ENCODE results near the gene MRM1. TPM values are rescaled to one million over a fixed set of nuclear protein-coding genes. Genes with fewer than 3 reads are reported as not detected.

The MRM1 gene
- total RNA-seq, 4 donors from 2014 or later: 9.5 to 20.9 (median 11.5) TPM

DNA sequence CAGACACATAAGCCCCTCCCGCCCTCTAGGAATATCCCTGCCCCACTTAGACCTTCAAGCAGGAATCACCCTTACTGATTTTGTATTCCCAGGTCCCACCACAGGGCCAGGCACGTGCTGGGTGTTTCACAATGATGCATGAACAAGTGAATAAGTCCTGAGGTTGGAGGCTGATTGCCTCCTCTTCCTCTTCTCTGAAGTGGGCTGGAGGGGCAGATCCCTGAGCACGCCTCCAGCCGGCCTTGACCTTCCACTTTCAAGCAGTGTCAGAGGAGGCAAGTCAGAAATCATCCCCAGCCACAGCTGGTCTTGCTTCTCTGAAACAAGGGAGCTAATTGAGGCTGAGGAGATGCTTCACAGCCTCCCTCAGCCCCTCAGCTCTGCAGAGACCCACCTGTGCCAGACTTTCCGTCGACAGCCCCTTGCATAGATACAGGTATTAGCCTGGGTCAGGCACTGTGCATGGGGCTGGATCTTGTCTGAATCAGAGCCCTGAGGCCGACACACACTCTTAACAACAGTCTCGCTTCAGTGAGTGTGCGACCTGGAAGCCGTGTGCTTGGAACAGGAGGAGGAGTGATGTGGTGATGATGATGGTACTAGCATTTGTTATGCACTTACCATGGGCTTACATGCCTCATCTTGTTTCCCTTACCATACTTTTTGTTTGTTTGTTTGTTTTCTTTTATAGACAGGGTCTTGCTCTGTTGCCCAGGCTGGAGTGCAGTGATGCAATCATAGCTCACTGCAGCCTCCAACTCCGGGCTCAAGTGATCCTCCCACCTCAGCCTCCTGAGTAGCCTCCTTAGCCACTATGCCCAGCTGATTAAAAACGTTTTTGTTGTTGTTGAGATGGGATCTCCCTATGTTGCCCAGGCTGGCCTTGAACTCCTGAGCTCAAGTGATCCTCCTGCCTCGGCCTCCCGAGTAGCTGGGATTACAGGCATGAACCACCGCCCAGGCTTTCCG is 15.0 kb downstream of the MRM1 start:
- Histone ChIP-seq H3K27ac (no peak overlapping the region), H3K36me3 (no peaks in the 10 kb centered on the region), H3K4me3 (no peak overlapping the region), H3K4me1 (no peaks in the 10 kb centered on the region), H3K27me3 (peaks cover 22% of the 10 kb centered on the region), H3K9me3 (no peaks in the 10 kb centered on the region)
- no peak for DNase-seq
- 85% methylated on average over 16 of the region's 16 CpGs; no CpG with 5 or more reads in 1 of the 2 donors for WGBS, 2 donors (ENCODE audit: low coverage in 1 of 2)
- in situ Hi-C loops (cut with MboI; ENCODE audit: low pct_ligation_motif_present in 1 of 4, low pct_unique_long_range_greater_than_20kb in 1 of 4, low sequenced_read_pairs in 3 of 4): loop anchor here in 2 of 4 donors (10.0 to 25.0 kb wide), 3 partner anchors 438 to 771 kb away; partner anchors contain the start of gene C17orf78 (in 2 of the 2)
- TF ChIP-seq, protein P1, sequence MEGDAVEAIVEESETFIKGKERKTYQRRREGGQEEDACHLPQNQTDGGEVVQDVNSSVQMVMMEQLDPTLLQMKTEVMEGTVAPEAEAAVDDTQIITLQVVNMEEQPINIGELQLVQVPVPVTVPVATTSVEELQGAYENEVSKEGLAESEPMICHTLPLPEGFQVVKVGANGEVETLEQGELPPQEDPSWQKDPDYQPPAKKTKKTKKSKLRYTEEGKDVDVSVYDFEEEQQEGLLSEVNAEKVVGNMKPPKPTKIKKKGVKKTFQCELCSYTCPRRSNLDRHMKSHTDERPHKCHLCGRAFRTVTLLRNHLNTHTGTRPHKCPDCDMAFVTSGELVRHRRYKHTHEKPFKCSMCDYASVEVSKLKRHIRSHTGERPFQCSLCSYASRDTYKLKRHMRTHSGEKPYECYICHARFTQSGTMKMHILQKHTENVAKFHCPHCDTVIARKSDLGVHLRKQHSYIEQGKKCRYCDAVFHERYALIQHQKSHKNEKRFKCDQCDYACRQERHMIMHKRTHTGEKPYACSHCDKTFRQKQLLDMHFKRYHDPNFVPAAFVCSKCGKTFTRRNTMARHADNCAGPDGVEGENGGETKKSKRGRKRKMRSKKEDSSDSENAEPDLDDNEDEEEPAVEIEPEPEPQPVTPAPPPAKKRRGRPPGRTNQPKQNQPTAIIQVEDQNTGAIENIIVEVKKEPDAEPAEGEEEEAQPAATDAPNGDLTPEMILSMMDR (IDR thresholded peaks at IDR 0.05): no peak
- TF ChIP-seq EP300 (IDR thresholded peaks at IDR 0.05; ENCODE audit: low read depth) (no peak), POLR2A (IDR thresholded peaks at IDR 0.05) (no peak), POLR2AphosphoS5 (IDR thresholded peaks at IDR 0.05) (no peak)
- intact Hi-C loops (cut with DNase I; ENCODE audit: low total_unique reads): no loop called here

DNA sequence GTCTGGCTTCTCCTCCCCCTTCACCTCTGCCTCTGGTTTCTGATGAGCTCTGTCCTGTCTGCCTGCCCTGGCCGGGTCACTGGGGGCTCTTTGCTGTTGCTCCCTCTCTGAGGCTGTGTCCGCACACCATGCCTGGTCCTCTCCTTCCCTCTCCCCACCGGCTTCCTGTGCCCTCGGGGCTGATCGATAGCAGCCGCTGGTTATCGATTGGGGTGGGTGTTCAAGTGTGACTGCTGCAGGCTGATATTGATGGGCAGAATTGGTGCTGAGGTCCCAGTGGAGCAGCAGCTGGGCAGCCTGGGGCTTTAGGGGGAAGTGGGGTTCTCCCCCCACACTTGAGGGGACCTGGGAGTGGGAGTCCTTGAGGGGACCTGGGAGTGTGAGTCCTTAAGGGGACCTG is 16.4 kb downstream of the MRM1 start:
- DNase-seq: no peak
- Histone ChIP-seq H3K9me3 (no peaks in the 10 kb centered on the region), H3K27me3 (peaks cover 22% of the 10 kb centered on the region), H3K4me1 (no peaks in the 10 kb centered on the region), H3K4me3 (no peak overlapping the region), H3K36me3 (no peaks in the 10 kb centered on the region), H3K27ac (no peak overlapping the region)
- intact Hi-C loops (cut with DNase I; ENCODE audit: low total_unique reads): no loop called here
- 83% methylated on average over 7 of the region's 7 CpGs; no CpG with 5 or more reads in 1 of the 2 donors for WGBS, 2 donors (ENCODE audit: low coverage in 1 of 2)
- TF ChIP-seq POLR2AphosphoS5 (IDR thresholded peaks at IDR 0.05): no peak
- TF ChIP-seq, protein P1 (IDR thresholded peaks at IDR 0.05): no peak
- TF ChIP-seq EP300 (IDR thresholded peaks at IDR 0.05; ENCODE audit: low read depth): no peak
- TF ChIP-seq POLR2A (IDR thresholded peaks at IDR 0.05): no peak
- in situ Hi-C loops (cut with MboI; ENCODE audit: low pct_ligation_motif_present in 1 of 4, low pct_unique_long_range_greater_than_20kb in 1 of 4, low sequenced_read_pairs in 3 of 4): loop anchor here in 2 of 4 donors (10.0 to 25.0 kb wide), 3 partner anchors 437 to 770 kb away; partner anchors contain the start of gene C17orf78 (in 2 of the 2)

DNA sequence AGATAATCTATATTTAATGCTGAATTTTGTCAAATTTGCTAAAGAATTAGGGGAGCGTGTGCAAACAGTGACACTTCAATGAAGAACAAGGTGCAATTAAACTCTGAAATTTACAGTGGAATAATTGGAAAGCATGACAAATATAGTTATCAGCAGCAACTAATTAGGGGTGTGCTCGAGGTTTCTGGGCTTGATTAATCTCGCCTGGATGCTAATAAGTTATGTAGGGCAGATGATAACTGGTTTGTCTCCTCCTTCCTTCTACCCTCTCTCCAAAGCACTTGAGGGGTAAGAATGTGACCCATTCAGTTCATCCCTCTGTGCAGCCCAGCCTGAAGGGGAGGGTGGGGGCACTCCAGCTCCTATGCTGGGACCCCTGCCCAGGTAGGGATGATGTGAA is 21.9 kb downstream of the MRM1 start:
- no peaks in the 10 kb centered on the region for H3K36me3 ChIP-seq
- in situ Hi-C loops (cut with MboI; ENCODE audit: low pct_ligation_motif_present in 1 of 4, low pct_unique_long_range_greater_than_20kb in 1 of 4, low sequenced_read_pairs in 3 of 4) (loop anchor here in 3 of 4 donors (10.0 to 25.0 kb wide), 4 partner anchors 422 to 764 kb away; partner anchors contain the start of gene C17orf78 (in 2 of the 3)), intact Hi-C loops (cut with DNase I; ENCODE audit: low total_unique reads) (loop anchor here (10.0 kb wide), 2 partner anchors 132 to 612 kb away; no protein-coding TSS in a partner anchor)
- TF ChIP-seq, protein P1 (IDR thresholded peaks at IDR 0.05): no peak
- TF ChIP-seq EP300 (IDR thresholded peaks at IDR 0.05; ENCODE audit: low read depth) (no peak), POLR2AphosphoS5 (IDR thresholded peaks at IDR 0.05) (no peak), POLR2A (IDR thresholded peaks at IDR 0.05) (no peak)
- DNase-seq: no peak
- H3K4me3 ChIP-seq: no peak overlapping the region
- H3K27ac ChIP-seq: no peak overlapping the region
- no peaks in the 10 kb centered on the region for H3K9me3 ChIP-seq
- WGBS, 2 donors (ENCODE audit: low coverage in 1 of 2): 58 to 82% methylated on average over 3 of the region's 3 CpGs
- no peaks in the 10 kb centered on the region for H3K4me1 ChIP-seq
- H3K27me3 ChIP-seq: no peaks in the 10 kb centered on the region

DNA sequence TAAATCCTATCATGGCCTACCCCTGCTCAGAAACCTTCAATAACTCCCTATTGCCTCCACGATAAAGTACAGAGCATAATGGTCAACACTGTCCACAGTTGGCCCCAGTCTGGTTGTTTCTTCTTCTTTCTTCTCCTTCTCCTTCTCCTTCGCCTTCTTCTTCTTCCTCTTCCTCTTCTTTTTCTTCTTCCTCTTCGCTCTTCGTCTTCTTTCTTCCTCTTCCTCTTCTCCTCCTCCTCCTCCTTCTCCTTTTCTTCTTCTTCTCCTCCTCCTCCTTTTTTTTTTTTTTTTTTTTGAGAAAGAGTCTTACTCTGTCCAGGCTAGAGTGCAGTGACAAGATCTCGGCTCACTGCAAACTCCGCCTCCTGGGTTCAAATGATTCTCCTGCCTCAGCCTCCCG is 23.8 kb downstream of the MRM1 start:
- H3K27ac ChIP-seq: no peak overlapping the region
- in situ Hi-C loops (cut with MboI; ENCODE audit: low pct_ligation_motif_present in 1 of 4, low pct_unique_long_range_greater_than_20kb in 1 of 4, low sequenced_read_pairs in 3 of 4) (loop anchor here in 3 of 4 donors (10.0 to 25.0 kb wide), 5 partner anchors 412 to 612 kb away; no protein-coding TSS in a partner anchor), intact Hi-C loops (cut with DNase I; ENCODE audit: low total_unique reads) (loop anchor here (5.0 to 10.0 kb wide), 3 partner anchors 130 to 610 kb away; no protein-coding TSS in a partner anchor)
- WGBS, 2 donors (ENCODE audit: low coverage in 1 of 2): 73 to 100% methylated on average over 1 to 7 of the region's 7 CpGs
- no peaks in the 10 kb centered on the region for H3K27me3 ChIP-seq
- H3K4me3 ChIP-seq: no peak overlapping the region
- no peaks in the 10 kb centered on the region for H3K4me1 ChIP-seq
- DNase-seq: no peak
- H3K9me3 ChIP-seq: no peaks in the 10 kb centered on the region
- TF ChIP-seq POLR2A (IDR thresholded peaks at IDR 0.05) (no peak), POLR2AphosphoS5 (IDR thresholded peaks at IDR 0.05) (no peak), EP300 (IDR thresholded peaks at IDR 0.05; ENCODE audit: low read depth) (no peak)
- TF ChIP-seq, protein P1 (IDR thresholded peaks at IDR 0.05): no peak
- H3K36me3 ChIP-seq: no peaks in the 10 kb centered on the region

All from transverse colon (tissue), 4 donors.